ENCODE measurements around the gene SYT15. TPM values are rescaled to one million over a fixed set of nuclear protein-coding genes. Genes with fewer than 3 reads are reported as not detected.
"Not testable (repeated sequence)": the region's sequence is repeated elsewhere in the genome, so short reads cannot be mapped to it uniquely, and the experiment has no call there.

The SYT15 gene
- total RNA-seq, 1 donor = under 0.01 TPM

DNA sequence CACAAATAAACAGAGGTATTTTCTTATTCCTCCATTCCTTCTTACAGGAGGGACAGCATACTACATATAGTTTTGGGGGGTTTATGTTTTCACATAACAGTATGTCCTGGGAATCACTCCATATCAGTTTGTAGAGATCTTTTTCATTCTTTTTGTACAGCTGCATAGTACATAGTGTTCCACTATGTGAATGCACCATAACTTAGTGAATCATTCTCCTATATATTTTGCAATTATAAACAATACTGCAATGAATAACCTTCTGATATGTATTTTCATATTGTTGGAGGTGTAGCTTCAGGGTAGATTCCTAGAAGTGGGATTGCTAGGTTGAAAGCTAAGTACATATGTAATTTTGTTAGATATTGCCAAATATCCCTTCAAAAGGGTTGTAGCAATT is 61.1 kb downstream of the SYT15 start:
- not testable (repeated sequence) for H3K4me3 ChIP-seq (ENCODE audit: low read depth, low read length); DNase-seq (ENCODE audit: low read depth)

Other genes with a start within 250 kb of the SYT15 start
- 4.3 and 9.0 TPM in 2 replicates for gene ANXA8L1, start 203.4 kb upstream of the SYT15 start, total RNA-seq
- under 0.01 TPM in 1 of 2 replicates, not detected in the other for gene NPY4R, start 113.2 kb upstream of the SYT15 start, total RNA-seq
- gene GPRIN2, start 22.5 kb upstream of the SYT15 start, total RNA-seq = not detected in 2 replicates